Common myeloid progenitor, CD34-positive (primary cell): Measurements from ENCODE around the gene CRIM1.

Source experiments
- CTCF ChIA-PET: fragments of 350-600 bp; sonication (Branson Sonifier 250); formaldehyde crosslinking; loops from one replicate; lab custom pipeline; 2021; ENCODE audit warnings: antibody characterized with exemption; lab: Charles Lee
- POLR2A ChIA-PET: fragments of 350-600 bp; sonication (Branson Sonifier 250); formaldehyde crosslinking; loops from one replicate; lab custom pipeline; 2021; ENCODE audit warnings: antibody characterized with exemption; lab: Charles Lee
- DNase-seq, 3 donors: peaks; one replicate each; pipeline versions ENCODE4 v3.0.0 to v3.0.0-alpha.2; 2013
- H3K27ac ChIP-seq, 2 experiments: 1 replicate in 1 of 2; 2 replicates in 1 of 2; pipeline ENCODE4 v1.7.0; 2013; ENCODE audit warnings: inconsistent platforms in 2 of 2, low read length in 2 of 2, mild to moderate bottlenecking in 2 of 2, low read depth in 1 of 2, moderate library complexity in 1 of 2; ENCODE audit not compliant: severe bottlenecking in 2 of 2, insufficient read depth in 1 of 2, poor library complexity in 1 of 2
- H3K27me3 ChIP-seq, 5 experiments: replicated peaks in 2 of 5; 1 replicate in 3 of 5; 2 replicates in 2 of 5; pipeline versions ENCODE4 v1.6.1 to v1.7.0; 2013; ENCODE audit warnings: low read length in 4 of 5, mild to moderate bottlenecking in 2 of 5, moderate library complexity in 2 of 5, inconsistent platforms in 1 of 5; ENCODE audit not compliant: insufficient read depth in 5 of 5, control insufficient read depth in 4 of 5
- H3K36me3 ChIP-seq, 4 experiments: 1 replicate in 2 of 4; 2 replicates in 2 of 4; pipeline versions ENCODE4 v1.6.1 to v1.7.0; 2013; ENCODE audit warnings: low read length in 3 of 4, control low read depth in 1 of 4, mild to moderate bottlenecking in 1 of 4; ENCODE audit not compliant: control insufficient read depth in 4 of 4, insufficient read depth in 4 of 4
- H3K4me1 ChIP-seq, 4 experiments: 1 replicate in 3 of 4; 2 replicates in 1 of 4; pipeline versions ENCODE4 v1.6.1 to v1.7.1; 2013; ENCODE audit warnings: low read length in 3 of 4, mild to moderate bottlenecking in 3 of 4, control low read depth in 1 of 4, inconsistent platforms in 1 of 4, moderate library complexity in 1 of 4; ENCODE audit not compliant: control insufficient read depth in 4 of 4, insufficient read depth in 4 of 4; ENCODE audit errors: control extremely low read depth in 1 of 4
- H3K4me3 ChIP-seq, 7 experiments: 1 replicate in 4 of 7; 2 replicates in 3 of 7; pipeline versions ENCODE4 v1.5.1 to v1.7.0; 2013; ENCODE audit warnings: mild to moderate bottlenecking in 7 of 7, low read length in 6 of 7, moderate library complexity in 6 of 7, inconsistent platforms in 2 of 7, low read depth in 2 of 7, control low read depth in 1 of 7; ENCODE audit not compliant: insufficient read depth in 4 of 7, control insufficient read depth in 1 of 7; ENCODE audit errors: extremely low read depth in 1 of 7
- H3K9me3 ChIP-seq, 5 experiments: 1 replicate in 4 of 5; 2 replicates in 1 of 5; pipeline versions ENCODE4 v1.6.1 to v1.7.1; 2013; ENCODE audit warnings: low read length in 4 of 5, mild to moderate bottlenecking in 2 of 5, inconsistent platforms in 1 of 5, low read depth in 1 of 5, moderate library complexity in 1 of 5; ENCODE audit not compliant: control insufficient read depth in 4 of 5, insufficient read depth in 2 of 5; ENCODE audit errors: control extremely low read depth in 1 of 5
- WGBS: methylation state at CpG from one replicate; pipeline ENCODE4 v1.1.5; 2013; ENCODE audit not compliant: insufficient coverage; 5-methylcytosine and 5-hydroxymethylcytosine counted together

CRIM1 gene

GRCh38 chr2:36564377-36564930, 208.9 kb downstream of the CRIM1 start:
- peaks cover 4 to 13% (median 5%) of the 10 kb centered on the region in 4 experiments for H3K4me1 ChIP-seq
- ChIA-PET POLR2A (interaction anchor here (1.2 kb wide), 1 partner anchor 10 kb away, joined by 6 read pairs; no protein-coding TSS in a partner anchor), CTCF (interaction anchor here (0.5 to 1.5 kb wide), 3 partner anchors 8 to 20 kb away, joined by 3 to 6 read pairs (median 3); no protein-coding TSS in a partner anchor)
- no peaks in the 10 kb centered on the region for H3K27me3 ChIP-seq
- H3K27ac ChIP-seq, result no peak overlapping the region
- no peaks in the 10 kb centered on the region for H3K9me3 ChIP-seq
- WGBS, result 86% methylated on average over 8 of the region's 11 CpGs
- no peak overlapping the region for H3K4me3 ChIP-seq
- peaks cover 14 to 34% (median 23%) of the 10 kb centered on the region in 4 experiments for H3K36me3 ChIP-seq
- no peak for DNase-seq

- CTCF ChIA-PET, result interaction anchor here (0.7 kb wide), 1 partner anchor 9 kb away, joined by 3 read pairs; no protein-coding TSS in a partner anchor
- Histone ChIP-seq H3K9me3 (no peaks in the 10 kb centered on the region), H3K27ac (no peak overlapping the region), H3K4me1 (peaks cover 4 to 13% (median 5%) of the 10 kb centered on the region in 4 experiments), H3K36me3 (peaks cover 10 to 29% (median 18%) of the 10 kb centered on the region in 4 experiments), H3K4me3 (no peak overlapping the region), H3K27me3 (no peaks in the 10 kb centered on the region)
- WGBS, result 100% methylated on average over 1 of the region's 4 CpGs
- DNase-seq, result no peak
- POLR2A ChIA-PET, result no interaction called here
Measured at GRCh38 chr2:36565712-36566111, 210.1 kb downstream of the CRIM1 start.

GRCh38 chr2:36566887-36567286, 211.3 kb downstream of the CRIM1 start:
- WGBS, result 100% methylated on average over 2 of the region's 4 CpGs
- H3K4me1 ChIP-seq, result peaks cover 4 to 13% (median 5%) of the 10 kb centered on the region in 4 experiments
- H3K27ac ChIP-seq, result no peak overlapping the region
- no peak for DNase-seq
- H3K9me3 ChIP-seq, result no peaks in the 10 kb centered on the region
- ChIA-PET POLR2A (no interaction called here), CTCF (no interaction called here)
- peaks cover 7 to 23% (median 18%) of the 10 kb centered on the region in 4 experiments for H3K36me3 ChIP-seq
- no peaks in the 10 kb centered on the region for H3K27me3 ChIP-seq
- no peak overlapping the region for H3K4me3 ChIP-seq

GRCh38 chr2:36567711-36568408, 212.3 kb downstream of the CRIM1 start:
- Histone ChIP-seq H3K9me3 (no peaks in the 10 kb centered on the region), H3K36me3 (peaks cover 7 to 32% (median 21%) of the 10 kb centered on the region in 4 experiments), H3K4me3 (no peak overlapping the region), H3K27me3 (no peaks in the 10 kb centered on the region), H3K4me1 (peaks cover 4 to 13% (median 4%) of the 10 kb centered on the region in 4 experiments), H3K27ac (no peak overlapping the region)
- ChIA-PET CTCF (interaction anchor here (1.0 to 1.2 kb wide), 2 partner anchors 10 to 16 kb away, joined by 3 to 4 read pairs; no protein-coding TSS in a partner anchor), POLR2A (no interaction called here)
- no peak for DNase-seq
- 100% methylated on average over 1 of the region's 6 CpGs for WGBS

GRCh38 chr2:36568516-36569246, 213.1 kb downstream of the CRIM1 start:
- peaks cover 0 to 9% (median 0%) of the 10 kb centered on the region in 4 experiments for H3K4me1 ChIP-seq
- POLR2A ChIA-PET, result no interaction called here

GRCh38 chr2:36569267-36569856, 213.8 kb downstream of the CRIM1 start:
- H3K27me3 ChIP-seq, result no peaks in the 10 kb centered on the region
- peaks cover 0 to 6% (median 0%) of the 10 kb centered on the region in 4 experiments for H3K4me1 ChIP-seq
- 92% methylated on average over 2 of the region's 3 CpGs for WGBS
- ChIA-PET POLR2A (interaction anchor here (0.6 kb wide), 1 partner anchor 919 kb away, joined by 4 read pairs; no protein-coding TSS in a partner anchor), CTCF (interaction anchor here (1.2 to 1.8 kb wide), 3 partner anchors 9 to 96 kb away, joined by 3 to 5 read pairs (median 4); no protein-coding TSS in a partner anchor)
- no peak for DNase-seq
- H3K27ac ChIP-seq, result no peak overlapping the region
- peaks cover 14 to 43% (median 22%) of the 10 kb centered on the region in 4 experiments for H3K36me3 ChIP-seq
- no peaks in the 10 kb centered on the region for H3K9me3 ChIP-seq
- no peak overlapping the region for H3K4me3 ChIP-seq

More at GRCh38 chr2:36568516-36569246, 213.1 kb downstream of the CRIM1 start:
- peaks cover 8 to 36% (median 20%) of the 10 kb centered on the region in 4 experiments for H3K36me3 ChIP-seq
- H3K9me3 ChIP-seq, result no peaks in the 10 kb centered on the region
- no peaks in the 10 kb centered on the region for H3K27me3 ChIP-seq
- CTCF ChIA-PET, result interaction anchor here (1.0 to 1.8 kb wide), 4 partner anchors 9 to 96 kb away, joined by 3 to 5 read pairs (median 4); no protein-coding TSS in a partner anchor
- H3K27ac ChIP-seq, result no peak overlapping the region
- WGBS, result no CpG with 5 or more reads among the region's 6 CpGs
- no peak for DNase-seq
- H3K4me3 ChIP-seq, result no peak overlapping the region
